Inflammatory macrophage treated with lipopolysaccharide for 1 hour (primary cell): ENCODE results near the gene FGD1.
"Not testable (repeated sequence)": the region's sequence is repeated elsewhere in the genome, so short reads cannot be mapped to it uniquely, and the experiment has no call there.

Experiments used
- DNase-seq, 2 donors: peaks; one replicate each; pipeline ENCODE4 v3.0.0-alpha.2; 2020 to 2022

Gene FGD1

GRCh38 chrX:54495814-54496516 is at the start of gene FGD1:
Gene FGD1, minus strand, starts transcription at chrX:54496234. Its CDS starts 802 bp downstream, at chrX:54495432.
- DNase-seq = peak in 1 of 2 donors; percentile 3

DNA sequence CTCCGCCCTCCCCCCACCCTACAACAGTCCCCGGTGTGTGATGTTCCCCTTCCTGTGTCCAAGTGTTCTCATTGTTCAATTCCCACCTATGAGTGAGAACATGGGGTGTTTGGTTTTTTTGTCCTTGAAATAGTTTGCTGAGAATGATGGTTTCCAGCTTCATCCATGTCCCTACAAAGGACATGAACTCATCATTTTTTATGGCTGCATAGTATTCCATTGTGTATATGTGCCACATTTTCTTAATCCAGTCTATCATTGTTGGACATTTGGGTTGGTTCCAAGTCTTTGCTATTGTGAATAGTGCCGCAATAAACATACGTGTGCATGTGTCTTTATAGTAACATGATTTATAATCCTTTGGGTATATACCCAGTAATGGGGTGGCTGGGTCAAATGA is 46.2 kb upstream of the FGD1 start:
- not testable (repeated sequence) for DNase-seq

GRCh38 chrX:54540289-54540688 is 44.3 kb upstream of the FGD1 start:
- no peak for DNase-seq

DNA sequence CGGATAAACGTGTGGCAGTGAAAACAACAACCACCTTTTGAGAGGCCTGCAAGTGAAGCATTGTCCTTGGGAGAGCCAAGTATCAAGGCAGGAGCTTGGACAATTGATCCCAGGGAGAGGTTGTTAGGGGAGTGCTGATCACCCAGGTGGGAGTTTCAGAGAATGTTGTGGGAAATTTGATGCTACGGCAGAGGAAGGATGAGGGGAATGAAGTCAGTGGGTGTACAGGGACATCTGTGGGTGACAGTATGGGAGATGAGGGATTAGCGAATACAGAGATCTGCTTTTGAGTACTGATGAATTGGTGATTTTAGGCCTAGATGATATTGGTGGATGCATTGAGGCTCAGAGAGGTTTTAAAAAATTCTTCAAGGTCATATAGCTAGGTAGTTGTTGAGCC is 38.2 kb upstream of the FGD1 start:
- no peak for DNase-seq

- no peak for DNase-seq
These were observed 34.4 kb upstream of the FGD1 start for GRCh38 chrX:54530357-54530900.

DNA sequence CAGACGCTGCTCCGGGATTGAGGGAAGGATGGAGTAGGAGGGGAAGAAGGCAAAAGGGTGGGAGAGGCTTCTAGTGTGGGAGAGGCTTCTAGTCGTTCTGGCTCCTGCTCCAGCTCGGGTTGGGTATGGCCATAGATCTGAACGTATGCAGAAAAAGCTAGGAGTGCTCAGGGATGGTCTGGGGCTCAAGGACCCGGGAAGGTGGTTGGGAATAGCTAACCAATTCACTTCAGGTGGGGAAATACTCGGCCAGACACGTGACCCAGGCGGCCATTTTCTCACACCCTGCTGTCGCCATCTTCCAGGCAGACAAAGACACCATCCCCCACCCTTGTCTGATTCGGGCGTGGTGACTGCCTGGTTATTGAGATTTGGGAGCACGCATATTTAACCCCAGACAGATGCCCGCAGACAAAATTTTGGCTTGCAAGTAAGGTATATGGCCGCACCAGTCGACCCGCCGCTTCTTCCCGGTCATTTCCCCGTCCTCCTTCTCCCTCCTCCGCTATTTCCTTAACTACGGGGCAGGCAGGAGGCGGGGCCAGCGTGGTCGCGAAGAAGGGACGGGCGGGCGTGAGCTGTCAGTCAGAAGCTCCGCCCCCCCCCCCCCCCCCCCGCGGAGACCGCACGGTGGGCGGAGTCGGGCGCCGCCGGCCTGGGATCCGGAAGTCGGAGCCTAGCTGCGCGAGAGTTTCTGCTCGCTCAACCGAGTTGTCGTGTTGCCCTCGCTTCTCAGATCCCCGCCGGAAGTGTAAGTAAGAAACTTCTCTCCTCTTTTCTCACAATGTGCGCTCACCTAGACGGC is 33.7 kb upstream of the FGD1 start, which contains the start of gene GNL3L:
Gene GNL3L, plus strand, starts transcription at position 668 of the 805 bp plus-strand sequence. CDS start 2,348 bp downstream, outside the sequence.
- DNase-seq = peak; percentile 63 to 73

- no peak for DNase-seq
These were observed 33.1 kb upstream of the FGD1 start for GRCh38 chrX:54529151-54529550.

- no peak for DNase-seq
These were observed 13.4 kb upstream of the FGD1 start for GRCh38 chrX:54509400-54509799.

DNA sequence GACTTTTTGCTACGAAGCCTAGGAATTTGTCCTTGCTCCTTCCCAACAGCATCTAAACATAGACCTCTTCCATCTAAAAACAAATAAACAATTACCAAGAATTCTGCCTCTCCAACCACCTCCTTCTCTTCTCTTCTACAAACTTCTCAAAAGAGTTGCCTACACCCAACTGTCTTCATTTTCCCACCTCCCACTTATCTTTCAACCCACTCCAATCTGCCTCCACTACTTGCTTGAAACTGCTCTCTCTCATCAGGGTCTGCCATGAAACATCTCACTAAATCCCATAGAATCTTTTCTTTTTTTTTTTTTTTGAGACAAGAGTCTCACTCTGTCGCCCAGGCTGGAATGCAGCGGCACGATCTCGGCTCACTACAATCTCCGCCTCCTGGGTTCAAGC is 902 bp upstream of the FGD1 start:
- DNase-seq = no peak

GRCh38 chrX:54496517-54496852 is 451 bp upstream of the FGD1 start:
- DNase-seq = no peak

GRCh38 chrX:54494989-54495813 is 833 bp downstream of the FGD1 start:
- DNase-seq = no peak

- DNase-seq = no peak
These were observed 1.7 kb downstream of the FGD1 start for GRCh38 chrX:54494166-54494988.

GRCh38 chrX:54492340-54492739 is 3.7 kb downstream of the FGD1 start:
- DNase-seq = no peak

DNA sequence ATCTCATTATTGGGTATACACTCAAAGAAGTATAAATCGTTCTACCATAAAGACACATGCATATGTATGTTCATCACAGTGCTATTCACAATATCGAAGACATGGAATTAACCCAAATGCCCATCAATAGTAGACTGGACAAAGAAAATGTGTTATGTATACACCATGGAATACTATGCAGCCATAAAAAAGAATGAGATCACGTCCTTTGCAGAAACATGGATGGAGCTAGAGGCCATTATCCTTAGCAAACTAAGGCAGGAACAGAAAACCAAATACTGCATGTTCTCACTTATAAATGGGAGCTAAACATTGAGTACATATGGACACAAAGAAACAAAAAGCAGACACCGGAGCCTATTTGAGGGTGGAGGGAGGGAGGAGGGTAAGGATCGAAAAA is 6.2 kb downstream of the FGD1 start:
- not testable (repeated sequence) for DNase-seq

DNA sequence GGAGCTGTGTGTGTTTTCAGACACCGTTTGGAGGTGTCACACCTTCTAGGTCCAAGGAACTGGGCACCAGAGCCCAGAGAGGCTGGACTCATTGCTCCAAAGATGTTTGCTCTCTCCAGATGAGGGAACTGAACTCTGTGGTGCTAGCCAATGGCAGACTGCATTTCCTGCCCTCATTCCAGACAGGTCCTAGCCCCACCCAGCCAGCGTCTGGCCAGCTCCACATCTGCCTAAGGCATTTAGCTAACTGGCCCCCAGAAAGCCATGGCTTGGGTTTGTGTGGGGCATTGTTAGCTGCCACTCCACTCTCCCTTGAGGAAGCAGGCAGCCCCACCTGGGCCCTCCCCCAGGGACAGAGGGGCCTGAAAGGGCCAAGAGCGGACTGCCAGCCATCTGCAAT is 11.4 kb downstream of the FGD1 start:
- no peak for DNase-seq

GRCh38 chrX:54483946-54484345 is 12.1 kb downstream of the FGD1 start:
- DNase-seq = no peak

DNA sequence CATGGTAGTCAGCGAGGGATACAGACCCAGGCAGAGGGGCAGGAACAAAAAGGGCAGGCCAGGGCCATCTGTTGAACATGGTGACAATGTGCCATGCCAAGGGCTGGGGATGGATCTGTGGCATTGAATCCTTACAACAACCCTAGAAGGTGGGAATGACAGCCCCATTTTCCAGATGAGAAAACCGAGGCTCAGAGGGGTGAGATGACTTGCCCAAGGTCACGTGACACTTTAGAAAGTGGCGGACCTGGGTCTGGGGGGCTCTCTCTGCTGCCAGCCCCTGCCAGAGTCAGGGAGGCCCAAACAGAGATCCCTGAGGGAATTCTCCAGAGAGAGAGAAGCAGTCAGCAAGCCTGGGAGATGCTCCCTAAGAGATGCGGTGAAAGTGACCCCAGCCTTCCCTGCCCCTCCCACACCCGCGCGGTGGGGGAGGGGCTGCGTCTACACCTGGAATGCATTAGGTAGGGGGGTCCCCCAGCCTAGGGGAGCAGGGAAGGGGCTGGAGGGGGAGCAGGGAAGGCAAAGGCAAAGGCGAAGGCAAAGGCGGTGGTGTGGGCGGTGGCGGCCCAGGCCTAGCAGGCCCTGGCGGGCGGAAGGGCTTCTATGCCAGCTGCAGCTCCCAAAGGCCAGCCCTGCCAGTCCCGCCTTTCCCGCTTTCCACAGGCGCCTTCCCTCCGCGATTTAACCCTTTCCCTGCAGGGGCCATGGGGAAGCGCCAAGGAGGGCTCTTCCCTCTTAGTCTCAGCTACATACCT is 13.0 kb downstream of the FGD1 start:
- no peak for DNase-seq

- no peak for DNase-seq
These were observed 16.6 kb downstream of the FGD1 start for GRCh38 chrX:54479136-54480111.

DNA sequence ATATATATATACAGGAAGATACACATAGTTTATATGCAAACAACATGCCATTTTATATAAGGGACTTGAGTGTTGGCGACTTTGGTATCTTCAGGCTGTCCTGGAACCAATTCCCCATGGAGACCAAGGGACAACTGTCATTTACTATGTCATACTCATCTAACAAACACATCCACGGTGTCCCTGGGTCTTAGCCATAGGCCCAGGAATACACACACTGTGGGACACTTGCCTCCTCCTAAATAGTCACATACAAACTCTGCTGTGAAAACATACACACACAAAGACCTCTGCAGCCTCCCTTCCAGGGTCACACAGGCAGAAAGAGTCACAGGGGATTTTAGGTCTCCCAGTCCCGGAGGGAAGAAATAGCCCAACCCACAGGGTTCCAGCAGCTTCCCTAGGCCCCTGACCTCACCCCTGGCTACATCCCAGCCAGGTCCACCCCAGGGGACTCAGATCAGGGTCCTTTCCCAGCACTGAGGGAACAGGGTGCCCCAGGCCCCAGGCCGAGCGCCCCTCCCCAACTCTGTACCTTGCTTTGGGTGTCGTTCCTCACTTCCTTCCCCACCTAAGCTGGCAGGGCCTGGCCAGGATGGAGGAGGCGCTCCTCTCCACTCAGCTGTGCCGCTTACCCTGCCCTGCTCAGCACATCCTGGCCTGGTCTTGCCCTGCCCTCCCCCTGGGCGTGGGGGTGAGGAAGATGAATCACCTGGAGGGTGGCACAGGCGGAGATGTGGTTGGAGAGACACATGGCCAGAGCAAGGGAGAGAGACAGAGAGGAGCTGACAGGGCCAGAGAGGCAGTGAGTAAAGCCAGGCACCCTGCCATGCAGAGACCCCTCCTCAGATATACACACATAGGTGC is 21.8 kb downstream of the FGD1 start:
- DNase-seq = no peak
